ENCODE measurements around the gene PHEX. TPM values are rescaled to one million over a fixed set of nuclear protein-coding genes. Genes with fewer than 3 reads are reported as not detected.

PHEX gene
- total and polyA plus RNA-seq, 2 experiments from 2014 or later = 0.05 to 0.21 TPM

- no peaks in the 10 kb centered on the region for H3K9me2 ChIP-seq (ENCODE audit: insufficient read depth)
- ATAC-seq = no peak
- no peaks in the 10 kb centered on the region for H3K27me3 ChIP-seq (ENCODE audit: insufficient read depth)
- no peaks in the 10 kb centered on the region for H3K9me3 Mint-ChIP-seq
- H3K27ac Mint-ChIP-seq = no peak overlapping the region
- no peaks in the 10 kb centered on the region; the same call in 2 of the 3 replicates for H3K4me1 Mint-ChIP-seq
- H4K20me1 ChIP-seq (replicated peaks; ENCODE audit: insufficient read depth) = no peaks in the 10 kb centered on the region
- H3K79me2 ChIP-seq (replicated peaks; ENCODE audit: insufficient read depth) = no peaks in the 10 kb centered on the region
- H3K27me3 Mint-ChIP-seq (ENCODE audit: insufficient read depth, low read depth, poor library complexity) = peaks cover 2% of the 10 kb centered on the region
- no peak overlapping the region for H3K4me2 ChIP-seq
- H3K36me3 ChIP-seq (ENCODE audit: insufficient read depth) = no peaks in the 10 kb centered on the region
- no peak overlapping the region for H3K4me3 ChIP-seq
- no peak overlapping the region for H3K4me3 Mint-ChIP-seq
- no peaks in the 10 kb centered on the region for H3F3A ChIP-seq (replicated peaks; ENCODE audit: low read depth)
- TF ChIP-seq REST (IDR thresholded peaks at IDR 0.05; ENCODE audit: unreplicated experiment) (no peak), STAT1 (IDR thresholded peaks at IDR 0.05; ENCODE audit: unreplicated experiment) (no peak), CTCF (conservative IDR thresholded peaks at IDR 0.05; ENCODE audit: low read depth in 2 of 2) (no peak), ZNF462 (CRISPR knock-in tag; IDR thresholded peaks at IDR 0.05) (no peak), ZNF114 (CRISPR knock-in tag; IDR thresholded peaks at IDR 0.05) (no peak), JUNB (IDR thresholded peaks at IDR 0.05; ENCODE audit: unreplicated experiment) (no peak), EZH2phosphoT487 (IDR thresholded peaks at IDR 0.05; ENCODE audit: unreplicated experiment) (no peak), ETS1 (IDR thresholded peaks at IDR 0.05) (no peak), NANOG (IDR thresholded peaks at IDR 0.05; ENCODE audit: borderline replicate concordance) (no peak)
- no peaks in the 10 kb centered on the region for H3K36me3 Mint-ChIP-seq (ENCODE audit: low read depth)
- no peaks in the 10 kb centered on the region for H3K4me1 ChIP-seq (ENCODE audit: insufficient read depth)
- H2AFZ ChIP-seq = no peak overlapping the region
- H3K27ac ChIP-seq (ENCODE audit: low read depth) = no peak overlapping the region
- no peak for DNase-seq (ENCODE audit: low spot score)
Measured at GRCh38 chrX:22163326-22163725, 131.2 kb downstream of the PHEX start.
